Endometrium (tissue), 2 donors: ENCODE measurements around the gene CTNNBL1.
"Not testable (repeated sequence)": the region's sequence is repeated elsewhere in the genome, so short reads cannot be mapped to it uniquely, and the experiment has no call there.

Experiments
- FAIRE-seq: peaks from 2 replicates; lab custom pipeline; 2012; peaks lifted over from hg19 to GRCh38; lab: Jason Lieb, UNC
- donor health status: control.
- donor health status: control.

Gene CTNNBL1

DNA sequence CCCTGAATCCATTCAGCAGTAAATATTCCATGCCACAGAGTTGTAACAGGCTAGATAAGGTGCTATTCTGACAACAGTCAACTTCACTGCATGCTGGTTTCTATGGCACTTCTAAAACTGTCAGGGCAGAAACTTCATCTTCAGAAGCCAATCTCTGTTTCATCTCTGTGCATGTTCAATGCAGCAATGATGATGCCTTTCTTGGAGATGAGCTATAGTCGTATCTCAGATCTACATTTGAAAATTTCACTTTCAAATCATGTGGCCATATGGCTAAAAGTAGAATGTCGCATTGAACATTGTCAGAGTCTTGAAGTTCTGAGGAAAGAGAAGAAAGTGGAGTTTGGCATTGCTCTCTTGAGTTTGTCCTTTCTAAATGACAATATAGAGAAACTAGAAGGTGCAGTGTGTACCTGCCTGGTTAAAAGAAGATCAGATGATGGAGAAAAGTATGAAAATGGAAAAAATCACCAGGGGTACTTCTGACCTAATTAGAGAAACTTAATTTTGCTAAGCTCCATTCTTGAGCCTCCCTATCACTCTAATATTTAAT, 160.1 kb downstream of the CTNNBL1 start:
- FAIRE-seq: no peak

GRCh38 chr20:37856034-37856433, 162.2 kb downstream of the CTNNBL1 start:
- not testable (repeated sequence) for FAIRE-seq

DNA sequence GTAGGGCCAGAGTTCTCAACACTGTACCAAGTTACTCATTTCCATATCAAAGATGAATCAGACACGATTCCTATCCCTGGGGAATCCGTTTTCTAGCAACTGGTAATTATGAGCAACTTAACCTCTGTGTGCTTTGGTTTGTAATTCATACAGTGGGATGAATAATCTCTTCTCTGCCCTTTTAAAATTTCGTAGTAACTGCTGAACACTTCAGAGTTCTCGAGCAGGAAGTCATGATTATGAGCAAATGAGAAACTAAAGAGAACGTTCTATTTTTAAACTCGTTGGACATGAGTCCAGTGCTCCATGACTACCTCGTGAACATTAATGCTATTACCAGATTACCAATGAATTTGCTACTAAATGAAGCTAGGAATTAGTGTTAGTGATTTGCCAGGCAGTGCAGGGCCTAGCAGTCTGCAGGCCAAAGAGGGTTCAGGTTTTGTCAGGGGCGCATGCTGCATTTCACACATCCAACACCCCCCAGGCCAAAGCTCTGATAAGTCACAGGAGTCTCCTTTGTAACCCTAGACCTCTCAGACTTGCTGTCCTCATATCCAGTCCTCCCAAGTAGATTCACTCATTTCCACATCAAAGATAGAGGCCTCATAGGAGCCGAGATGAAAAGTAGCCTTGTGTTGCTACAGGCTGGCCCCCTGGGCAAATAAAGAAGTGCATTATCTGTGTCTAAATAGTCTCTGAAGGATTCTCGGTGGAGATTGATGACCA, 163.3 kb downstream of the CTNNBL1 start:
- no peak for FAIRE-seq

DNA sequence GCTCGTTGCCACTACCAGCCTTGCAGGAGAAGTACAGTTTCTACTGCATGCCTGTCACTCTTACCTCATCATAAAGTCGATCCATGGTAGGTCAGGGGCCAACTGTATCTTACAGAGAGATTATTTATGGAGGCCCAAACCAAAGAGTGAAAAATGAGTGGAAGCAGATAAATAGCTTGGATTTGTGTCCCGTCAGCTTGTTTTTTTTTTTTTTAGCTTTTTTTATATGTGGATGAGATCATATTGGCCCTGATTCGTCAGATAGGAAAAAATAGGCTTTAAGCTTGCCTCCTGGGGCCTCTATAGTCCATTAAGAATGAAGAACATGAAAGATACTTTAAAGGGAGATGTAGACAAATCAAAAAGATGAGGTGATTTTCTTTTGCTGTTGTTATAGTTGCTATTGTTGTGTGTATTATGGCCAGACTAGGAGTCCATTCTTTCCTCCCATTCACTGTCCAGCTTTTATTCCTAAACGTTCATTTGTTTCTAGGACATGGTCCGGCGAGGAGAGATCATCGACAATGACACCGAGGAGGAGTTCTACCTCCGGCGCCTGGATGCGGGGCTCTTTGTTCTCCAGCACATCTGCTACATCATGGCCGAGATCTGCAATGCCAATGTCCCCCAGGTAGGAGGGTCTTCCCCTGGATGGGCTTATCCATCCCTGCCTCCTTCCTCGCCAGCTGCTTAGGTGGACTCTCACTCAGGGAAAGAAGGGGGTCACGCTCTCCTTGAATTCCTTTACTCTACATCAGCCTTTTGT, 165.8 kb downstream of the CTNNBL1 start:
- FAIRE-seq: no peak

DNA sequence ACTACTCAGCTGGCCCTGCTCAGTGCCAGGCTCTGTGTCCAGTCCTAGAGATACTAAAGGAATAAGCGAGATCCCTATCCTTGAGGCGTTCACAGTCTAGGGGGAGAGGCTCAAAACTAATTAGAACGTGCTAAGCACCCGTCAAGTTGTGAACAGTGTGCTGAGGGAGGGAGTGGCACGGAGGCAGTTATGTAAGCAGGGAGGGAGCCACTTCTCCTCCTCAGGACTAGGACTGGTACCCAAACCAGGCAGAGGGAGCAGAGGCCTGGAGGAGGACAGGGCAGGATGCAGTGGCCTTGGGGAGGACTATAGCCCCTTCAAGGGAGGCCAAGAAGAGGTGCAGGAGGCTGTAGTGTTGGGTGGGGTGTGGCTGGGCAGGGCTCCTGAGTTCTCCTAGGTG, 169.5 kb downstream of the CTNNBL1 start:
- FAIRE-seq: no peak

GRCh38 chr20:37864298-37864697, 170.5 kb downstream of the CTNNBL1 start:
- no peak for FAIRE-seq

- FAIRE-seq: no peak
Observed at GRCh38 chr20:37866051-37866450, 172.2 kb downstream of the CTNNBL1 start.

DNA sequence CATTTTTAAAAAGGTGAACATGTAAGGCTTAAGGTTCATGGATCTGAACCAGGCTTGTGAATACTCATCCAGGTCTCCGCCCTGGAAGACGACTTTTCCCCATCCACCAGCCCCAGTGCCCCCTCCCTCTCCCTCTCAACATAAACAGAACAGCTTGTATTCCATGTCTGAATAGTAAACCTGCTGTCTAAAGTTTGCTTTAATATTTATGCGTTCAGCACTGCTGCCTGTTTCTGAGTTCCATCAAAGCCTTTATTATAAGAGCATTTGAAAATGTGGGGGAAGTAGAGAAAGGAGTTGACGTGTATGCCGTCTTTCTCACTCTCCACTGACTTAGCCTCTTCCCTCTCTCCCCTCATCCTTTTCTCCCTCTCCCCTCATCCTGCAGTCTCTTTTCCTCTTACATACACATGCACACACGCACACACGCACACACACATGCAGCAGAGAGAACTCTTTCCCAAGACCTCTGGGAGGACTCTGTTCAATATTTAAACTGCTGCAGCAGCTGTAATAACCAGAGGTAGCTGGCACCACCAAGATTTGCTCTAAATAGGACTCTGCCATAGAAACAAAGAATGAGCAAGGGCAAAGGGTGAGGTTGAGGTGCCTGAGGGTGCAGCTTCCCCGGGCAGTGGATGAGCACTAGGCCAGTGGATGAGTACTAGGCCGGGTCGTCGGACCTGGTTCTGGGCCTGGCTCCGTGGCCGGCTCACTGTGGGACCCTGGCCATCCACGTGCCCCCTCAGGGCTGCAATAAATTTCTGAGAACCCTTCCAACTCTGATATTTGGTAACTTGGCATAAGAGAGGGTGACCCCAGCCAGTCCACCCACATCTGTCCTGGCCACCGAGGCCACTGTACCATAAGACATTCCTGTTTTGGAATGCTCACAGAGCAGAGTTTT, 173.7 kb downstream of the CTNNBL1 start:
- FAIRE-seq: no peak

DNA sequence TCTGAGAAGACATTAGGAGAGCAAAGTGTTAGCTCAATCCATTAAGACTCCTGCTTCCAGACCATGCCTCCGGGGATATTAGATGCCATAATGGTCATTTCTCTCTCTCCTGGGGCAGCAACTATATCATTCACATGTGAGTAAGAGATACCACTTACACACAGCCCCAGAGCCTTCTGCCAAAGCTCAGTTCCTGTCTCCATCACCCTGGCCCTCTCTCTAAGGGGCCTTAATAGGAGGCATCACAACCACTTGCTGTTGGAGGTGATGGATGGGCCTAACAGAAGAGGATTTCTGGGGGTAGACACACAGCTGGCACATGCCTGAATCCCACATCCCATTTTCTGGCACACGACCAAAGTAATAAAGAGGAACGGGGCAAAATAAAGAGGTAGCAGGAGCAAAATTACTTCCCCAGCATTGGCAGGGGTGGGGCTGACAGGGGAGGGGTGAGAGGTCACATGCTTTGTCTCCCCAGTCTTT, 175.1 kb downstream of the CTNNBL1 start:
- FAIRE-seq: no peak

DNA sequence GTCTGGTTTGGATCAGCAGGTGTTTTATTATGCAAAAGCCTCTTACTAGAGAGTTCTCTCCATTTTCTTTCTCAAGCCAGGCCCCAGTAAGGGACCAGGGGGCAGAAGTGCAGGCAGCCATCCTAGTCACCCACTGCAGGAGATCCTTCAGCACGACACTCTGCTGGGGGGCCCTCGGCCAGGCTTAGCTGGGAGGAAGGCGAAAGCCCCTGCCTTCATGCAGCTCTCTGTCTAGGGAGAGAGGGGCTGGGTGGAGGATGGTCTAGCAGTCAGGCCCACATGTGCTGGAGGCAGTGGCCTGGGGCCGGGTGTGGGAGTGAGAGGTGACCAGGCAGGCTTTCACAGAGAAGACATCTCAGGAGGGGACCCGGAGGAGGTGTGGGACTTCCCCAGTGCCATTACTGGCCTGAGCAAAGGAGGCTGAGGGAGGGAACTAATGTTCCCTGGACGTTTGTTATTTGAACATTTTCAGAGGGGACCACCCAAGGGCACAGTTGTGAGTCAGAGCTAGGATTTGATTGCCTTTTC, 175.6 kb downstream of the CTNNBL1 start:
- FAIRE-seq: no peak

- FAIRE-seq: no peak
Observed at GRCh38 chr20:37870294-37870693, 176.5 kb downstream of the CTNNBL1 start.

- FAIRE-seq: no peak
Observed at GRCh38 chr20:37871751-37872150, 177.9 kb downstream of the CTNNBL1 start.

GRCh38 chr20:37872161-37872560, 178.3 kb downstream of the CTNNBL1 start:
- no peak for FAIRE-seq

- FAIRE-seq: no peak
Observed at GRCh38 chr20:37873884-37874283, 180.1 kb downstream of the CTNNBL1 start.

- no peak for FAIRE-seq
Observed at GRCh38 chr20:37875460-37876175, 181.8 kb downstream of the CTNNBL1 start.

DNA sequence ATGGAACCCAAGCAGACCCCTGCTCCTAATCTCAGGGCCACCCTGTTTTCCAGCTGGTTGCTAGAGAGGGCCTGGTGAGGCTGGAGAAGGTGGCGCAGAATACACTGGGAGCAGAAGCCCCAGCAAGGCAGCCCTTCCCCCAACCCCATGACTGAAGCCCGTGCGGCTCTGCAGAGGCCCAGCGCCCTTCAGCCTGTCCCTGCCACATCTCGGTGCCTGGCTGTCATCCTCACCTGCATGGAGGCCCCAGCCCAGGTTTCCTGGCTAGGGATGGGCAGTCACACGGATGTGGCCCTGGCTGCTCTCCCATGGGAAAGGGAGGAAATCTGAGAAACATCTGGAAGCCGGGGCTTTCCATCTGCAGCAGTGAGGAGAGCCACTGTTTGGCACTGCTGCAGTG, 183.0 kb downstream of the CTNNBL1 start:
- no peak for FAIRE-seq

DNA sequence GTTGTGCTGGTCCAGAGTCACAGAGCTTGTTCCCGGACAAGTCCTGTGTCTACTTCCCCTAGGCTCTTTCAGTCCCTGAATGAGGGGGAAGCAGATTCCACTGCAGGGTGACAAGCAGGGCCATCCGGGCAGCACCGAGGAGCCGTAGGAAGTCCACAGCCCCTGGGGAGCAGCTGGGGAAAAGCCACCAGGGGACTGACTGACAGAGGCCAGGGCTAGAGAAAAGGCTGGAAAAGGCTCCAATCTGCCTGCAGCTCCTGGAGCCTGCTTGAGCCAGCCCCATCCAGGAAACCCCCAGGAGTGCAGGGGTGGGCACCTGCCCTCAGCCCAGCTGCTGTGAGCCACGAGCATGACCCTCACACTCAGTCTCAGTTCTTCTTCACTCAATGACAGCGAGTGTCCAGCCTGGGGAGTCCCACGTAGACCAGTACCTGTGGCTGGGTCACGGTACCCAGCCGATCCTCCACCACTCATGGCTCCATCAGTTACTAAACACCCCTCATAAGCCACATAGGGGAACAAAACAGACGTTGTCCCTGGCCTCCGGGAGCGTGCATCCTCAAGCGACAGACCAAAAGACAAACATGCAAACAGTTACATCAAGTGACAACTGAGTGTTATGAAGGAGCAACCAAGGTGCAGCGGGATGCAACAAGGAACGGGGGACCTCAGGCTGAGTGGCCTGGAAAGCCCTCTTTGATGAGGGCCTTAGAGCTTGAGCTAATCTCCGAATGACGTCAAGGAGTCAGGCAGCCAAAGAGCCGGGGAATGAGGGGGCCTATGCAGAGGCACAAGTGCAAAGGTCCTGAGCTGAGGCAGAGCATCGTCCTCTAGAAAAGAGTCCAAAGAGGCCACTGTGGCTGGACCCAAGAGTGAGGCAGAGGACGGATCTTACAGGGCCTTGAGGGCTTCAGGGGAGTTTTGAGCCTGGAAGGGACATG, 184.3 kb downstream of the CTNNBL1 start:
- FAIRE-seq: no peak

GRCh38 chr20:37878835-37879599, 185.2 kb downstream of the CTNNBL1 start:
- no peak for FAIRE-seq

GRCh38 chr20:37879843-37880242, 186.0 kb downstream of the CTNNBL1 start:
- no peak for FAIRE-seq
